H1 (cell line): ENCODE results near the gene FASTKD1. TPM values are rescaled to one million over a fixed set of nuclear protein-coding genes. Genes with fewer than 3 reads are reported as not detected.

Experiments
- CTCF ChIA-PET: fragments of 300-600 bp; sonication (Branson Sonifier 250); formaldehyde crosslinking; loops from one replicate; lab custom pipeline; 2021; ENCODE audit not compliant: partially characterized antibody; lab: Charles Lee
- POLR2A ChIA-PET: fragments of 300-600 bp; sonication (Branson Sonifier 250); formaldehyde crosslinking; loops from one replicate; lab custom pipeline; 2021; ENCODE audit warnings: inconsistent platforms; ENCODE audit not compliant: partially characterized antibody; lab: Charles Lee
- DNase-seq, 2 experiments: peaks; one replicate each; pipeline versions ENCODE4 v3.0.0 to v3.0.0-alpha.2; 2010 to 2022; ENCODE audit warnings: low spot score in 2 of 2, low read depth in 1 of 2, mixed read lengths in 1 of 2
- FAIRE-seq: peaks from 2 replicates; lab custom pipeline; 2011; peaks lifted over from hg19 to GRCh38; lab: Jason Lieb, UNC
- H2AFZ ChIP-seq: 2 replicates; pipeline ENCODE4 v1.8.1; 2012; ENCODE audit warnings: low read length, inconsistent platforms
- H2AK5ac ChIP-seq: 2 replicates; pipeline ENCODE4 v1.6.1; 2013; ENCODE audit warnings: low read depth, low read length
- H2BK120ac ChIP-seq: replicated peaks from 2 replicates; pipeline ENCODE3; 2013; ENCODE audit warnings: low read depth, low read length, inconsistent platforms
- H2BK12ac ChIP-seq: 2 replicates; pipeline ENCODE4 v1.6.1; 2013; ENCODE audit warnings: low read depth, low read length
- H2BK15ac ChIP-seq: 2 replicates; pipeline ENCODE4 v1.6.1; 2013; ENCODE audit warnings: low read length
- H2BK20ac ChIP-seq: 2 replicates; pipeline ENCODE4 v1.6.1; 2013; ENCODE audit warnings: low read length
- H2BK5ac ChIP-seq: 2 replicates; pipeline ENCODE4 v1.6.1; 2013; ENCODE audit warnings: low read depth, low read length
- H3K14ac ChIP-seq: 2 replicates; pipeline ENCODE4 v1.6.1; 2013; ENCODE audit warnings: inconsistent platforms; ENCODE audit not compliant: insufficient read length
- H3K18ac ChIP-seq: 2 replicates; pipeline ENCODE4 v1.6.1; 2013; ENCODE audit warnings: low read length; ENCODE audit errors: extremely low read depth
- H3K23ac ChIP-seq: 2 replicates; pipeline ENCODE4 v1.6.1; 2013; ENCODE audit warnings: inconsistent platforms; ENCODE audit not compliant: insufficient read length
- H3K23me2 ChIP-seq: 2 replicates; pipeline ENCODE4 v1.6.1; 2013; ENCODE audit warnings: low read depth, low read length
- H3K27ac ChIP-seq: 2 replicates; pipeline ENCODE4 v1.6.1; 2011; ENCODE audit warnings: low read depth, low read length, inconsistent platforms
- H3K27me3 ChIP-seq, 4 experiments: replicated peaks in 1 of 4; 1 replicate in 1 of 4; 2 replicates in 3 of 4; pipeline versions ENCODE4 v1.6.1 to v1.8.1; 2011 to 2013; ENCODE audit warnings: low read length in 3 of 4, mild to moderate bottlenecking in 3 of 4, inconsistent platforms in 2 of 4, mixed read lengths in 2 of 4, moderate library complexity in 1 of 4; ENCODE audit not compliant: control insufficient read depth in 3 of 4, insufficient read depth in 3 of 4; ENCODE audit errors: extremely low read depth in 1 of 4
- H3K36me3 ChIP-seq, 4 experiments: 2 replicates each; pipeline versions ENCODE4 v1.6.1 to v1.8.1; 2011 to 2013; ENCODE audit warnings: mild to moderate bottlenecking in 4 of 4, low read length in 3 of 4, moderate library complexity in 2 of 4, control low read depth in 1 of 4, inconsistent platforms in 1 of 4; ENCODE audit not compliant: insufficient read depth in 4 of 4, control insufficient read depth in 2 of 4
- H3K4ac ChIP-seq: replicated peaks from 2 replicates; pipeline ENCODE3; 2013; ENCODE audit warnings: low read length, low read depth, mixed read lengths, inconsistent platforms; ENCODE audit not compliant: insufficient read length
- H3K4me1 ChIP-seq, 4 experiments: replicated peaks in 1 of 4; 1 replicate in 1 of 4; 2 replicates in 3 of 4; pipeline versions ENCODE4 v1.6.1 to v1.8.1; 2011 to 2013; ENCODE audit warnings: low read length in 3 of 4, inconsistent platforms in 2 of 4, mixed read lengths in 1 of 4; ENCODE audit not compliant: insufficient read depth in 4 of 4, control insufficient read depth in 3 of 4
- H3K4me2 ChIP-seq, 2 experiments: 2 replicates each; pipeline versions ENCODE4 v1.6.1 to v1.8.1; 2011 to 2013; ENCODE audit warnings: low read depth in 2 of 2, low read length in 2 of 2, control low read depth in 1 of 2, inconsistent platforms in 1 of 2, mild to moderate bottlenecking in 1 of 2; ENCODE audit not compliant: insufficient read depth in 1 of 2
- H3K4me3 ChIP-seq, 4 experiments: fragments of 200-600, 300-600 bp in 1 of 4; sonication (generic), shearing (Covaris generic), sonication (Bioruptor Twin) in 1 of 4; 2 replicates each; pipeline versions ENCODE4 v1.5.1 to v1.8.1; 2011 to 2016; ENCODE audit warnings: low read length in 4 of 4, low read depth in 3 of 4, control low read depth in 2 of 4, inconsistent platforms in 2 of 4, mild to moderate bottlenecking in 2 of 4, mixed read lengths in 1 of 4, moderate library complexity in 1 of 4; ENCODE audit not compliant: insufficient read depth in 2 of 4; ENCODE audit errors: extremely low read depth in 1 of 4
- H3K56ac ChIP-seq: replicated peaks from 2 replicates; pipeline ENCODE3; 2013; ENCODE audit warnings: low read depth, mild to moderate bottlenecking, mixed read lengths, low read length, inconsistent platforms; ENCODE audit not compliant: insufficient read length
- H3K79me1 ChIP-seq: 2 replicates; pipeline ENCODE4 v1.6.1; 2013; ENCODE audit warnings: low read depth, low read length, control low read depth
- H3K79me2 ChIP-seq, 2 experiments: 2 replicates each; pipeline versions ENCODE4 v1.6.1 to v1.8.1; 2012 to 2013; ENCODE audit warnings: low read length in 2 of 2, mild to moderate bottlenecking in 2 of 2, inconsistent platforms in 1 of 2; ENCODE audit not compliant: insufficient read depth in 2 of 2, control insufficient read depth in 1 of 2
- H3K9ac ChIP-seq, 4 experiments: replicated peaks in 1 of 4; 1 replicate in 1 of 4; 2 replicates in 3 of 4; pipeline versions ENCODE4 v1.6.1 to v1.8.1; 2011 to 2013; ENCODE audit warnings: low read depth in 3 of 4, low read length in 3 of 4, control low read depth in 2 of 4, mild to moderate bottlenecking in 2 of 4, moderate library complexity in 2 of 4, inconsistent platforms in 1 of 4; ENCODE audit errors: extremely low read depth in 1 of 4
- H3K9me3 ChIP-seq, 2 experiments: 2 replicates each; pipeline versions ENCODE4 v1.6.1 to v1.8.1; 2012 to 2013; ENCODE audit warnings: mild to moderate bottlenecking in 2 of 2, moderate library complexity in 2 of 2, control low read depth in 1 of 2, inconsistent platforms in 1 of 2, low read depth in 1 of 2, low read length in 1 of 2, mixed read lengths in 1 of 2; ENCODE audit not compliant: insufficient read depth in 2 of 2
- H4K20me1 ChIP-seq, 2 experiments: replicated peaks in 1 of 2; 2 replicates each; pipeline versions ENCODE3 to v1.8.1; 2011 to 2013; ENCODE audit warnings: inconsistent platforms in 2 of 2, low read length in 2 of 2, mild to moderate bottlenecking in 1 of 2; ENCODE audit not compliant: insufficient read depth in 2 of 2, control insufficient read depth in 1 of 2
- H4K5ac ChIP-seq: 2 replicates; pipeline ENCODE4 v1.6.1; 2013; ENCODE audit warnings: low read length, low read depth, mixed read lengths, inconsistent platforms; ENCODE audit not compliant: insufficient read length
- H4K8ac ChIP-seq: 2 replicates; pipeline ENCODE4 v1.8.0; 2013; ENCODE audit warnings: mild to moderate bottlenecking, moderate library complexity, low read length, inconsistent platforms; ENCODE audit not compliant: insufficient read depth; ENCODE audit errors: extremely low read depth
- H4K91ac ChIP-seq: replicated peaks from 2 replicates; pipeline ENCODE3; 2013; ENCODE audit warnings: low read length, mixed read lengths, inconsistent platforms; ENCODE audit not compliant: insufficient read length
- CHD2 ChIP-seq: IDR thresholded peaks from 2 replicates; pipeline ENCODE4 v1.6.1; 2012; ENCODE audit warnings: low read length, improper control_type of control experiment
- POLR2AphosphoS5 ChIP-seq: IDR thresholded peaks from 2 replicates; pipeline ENCODE4 v1.6.1; 2011; ENCODE audit warnings: low read depth, low read length
- WGBS, 2 experiments: shearing (Covaris generic) in 1 of 2; methylation state at CpG; one replicate each; pipeline versions ENCODE4 v1.1.6 to v1.1.7; 2013 to 2015; ENCODE audit warnings: low lambda C conversion rate in 2 of 2, mixed read lengths in 2 of 2, inconsistent platforms in 1 of 2, low coverage in 1 of 2, missing lambda C conversion rate in 1 of 2; ENCODE audit not compliant: insufficient replicate concordance in 2 of 2, insufficient coverage in 1 of 2, insufficient read length in 1 of 2; ENCODE audit errors: extremely low coverage in 1 of 2, missing lambda C conversion rate in 1 of 2; 5-methylcytosine and 5-hydroxymethylcytosine counted together
- polyA plus RNA-seq, 7 experiments: library from polyadenylated mRNA; depleted of rRNA in 3 of 7; stranded (reverse) in 5 of 7; unstranded in 2 of 7; fragments of >200 nt in 5 of 7; fragments of 200-250 nt in 2 of 7; gene quantifications; 1 replicate in 5 of 7; 2 replicates in 1 of 7; 4 replicates in 1 of 7; pipeline versions ENCODE4 v1.2.1 to v1.2.3, GENCODE V29; 2011 to 2013; ENCODE audit warnings: missing spikeins in 2 of 7, mixed read lengths in 2 of 7
- total RNA-seq: library from RNA; stranded (reverse); fragmentation: NEBNext Ultra II Directional; extraction: Animal tissue kit (Norgen Biotek cat#: 25700); gene quantifications from 2 replicates; pipeline ENCODE4 v1.2.1, GENCODE V29; 2021

Gene FASTKD1
- total and polyA plus RNA-seq, 2 of the 8 experiments (the other 6 are each of a cell fraction or from before 2014, with no cell fraction given) = 18.7 to 70.8 TPM

DNA sequence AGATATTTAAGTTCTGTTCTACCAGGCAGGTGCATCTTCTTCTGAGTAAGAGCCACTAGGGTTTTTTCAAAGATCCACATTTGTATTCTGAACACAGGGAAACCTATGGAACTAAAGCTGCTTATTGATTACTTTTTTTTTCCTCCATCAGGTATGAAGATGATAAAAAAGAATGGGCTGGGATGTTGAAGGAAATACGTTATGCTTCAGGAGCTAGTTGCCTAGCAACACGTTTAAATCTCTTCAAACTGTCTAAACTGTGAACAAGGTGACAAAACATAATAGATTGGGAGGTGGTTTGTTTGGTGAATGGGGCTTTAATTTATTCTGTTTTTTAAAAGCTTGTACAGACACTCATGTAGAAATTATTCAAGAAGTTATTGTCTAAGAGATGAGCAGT, 48.2 kb downstream of the FASTKD1 start:
- Histone ChIP-seq H3K56ac (no peak overlapping the region), H3K4me2 (no peak overlapping the region), H4K8ac (no peak overlapping the region), H4K20me1 (no peaks in the 10 kb centered on the region), H3K4me3 (no peak overlapping the region), H3K9ac (peak overlapping the region in 1 of 4 experiments; percentile 34; a peak in 1 of 7 replicates), H3K4ac (no peak overlapping the region), H3K9me3 (no peaks in the 10 kb centered on the region), H3K27ac (no peak overlapping the region), H2AFZ (no peak overlapping the region), H4K91ac (no peak overlapping the region), H3K18ac (no peak overlapping the region), H2BK15ac (no peak overlapping the region), H2BK5ac (no peak overlapping the region), H3K4me1 (no peaks in the 10 kb centered on the region), H3K79me2 (no peaks in the 10 kb centered on the region), H3K14ac (no peak overlapping the region), H4K5ac (no peak overlapping the region), H3K23ac (no peak overlapping the region), H3K79me1 (no peaks in the 10 kb centered on the region), H2BK20ac (no peak overlapping the region), H2BK120ac (no peak overlapping the region), H2BK12ac (no peak overlapping the region), H3K23me2 (no peaks in the 10 kb centered on the region), H2AK5ac (no peak overlapping the region), H3K27me3 (no peaks in the 10 kb centered on the region), H3K36me3 (peaks cover 0 to 8% (median 1%) of the 10 kb centered on the region in 4 experiments; a peak in 3 of 8 replicates)
- no peak for TF ChIP-seq POLR2AphosphoS5
- no peak for TF ChIP-seq CHD2
- WGBS, 2 experiments = 86% methylated on average over 2 of the region's 2 CpGs; no CpG with 5 or more reads in 1 of the 2 experiments
- ChIA-PET POLR2A (no interaction called here), CTCF (interaction anchor here (1.3 to 1.6 kb wide), 2 partner anchors 8 to 11 kb away, joined by 3 read pairs; no protein-coding TSS in a partner anchor)
- no peak for DNase-seq
- no peak for FAIRE-seq
